Left lung (tissue), 10 donors: ENCODE data around the gene PXDN. TPM values are rescaled to one million over a fixed set of nuclear protein-coding genes. Genes with fewer than 3 reads are reported as not detected.

ENCODE experiments used
- ATAC-seq: fragments of 200-7000 bp; cut with Tn5 transposase; one replicate; pipeline ENCODE4 v1.9.1; 2020; ENCODE audit warnings: moderate library complexity
- DNase-seq, 4 donors: peaks; one replicate each; pipeline ENCODE4 v3.0.0-alpha.2; 2013 to 2020
- H3K27ac ChIP-seq, 2 donors: fragments of 200-600 bp; sonication (generic) in 1 of 2; one replicate each; pipeline versions ENCODE4 v1.5.0 to v1.8.0; 2020 to 2021
- H3K27me3 ChIP-seq, 2 donors: fragments of 200-600 bp; sonication (generic) in 1 of 2; one replicate each; pipeline versions ENCODE4 v1.5.0 to v1.8.0; 2020 to 2021
- H3K36me3 ChIP-seq, 2 donors: fragments of 200-600 bp; sonication (generic) in 1 of 2; one replicate each; pipeline versions ENCODE4 v1.5.0 to v1.8.0; 2020 to 2021
- H3K4me1 ChIP-seq, 2 donors: fragments of 200-600 bp; one replicate each; pipeline ENCODE4 v1.8.0; 2021
- H3K4me3 ChIP-seq, 2 donors: fragments of 200-600 bp; sonication (generic) in 1 of 2; one replicate each; pipeline versions ENCODE4 v1.5.0 to v1.8.0; 2020 to 2021; ENCODE audit warnings: mild to moderate bottlenecking in 1 of 2
- H3K9me3 ChIP-seq, 2 donors: fragments of 200-600 bp; sonication (generic) in 1 of 2; one replicate each; pipeline versions ENCODE4 v1.5.0 to v1.8.0; 2020 to 2021
- CTCF ChIP-seq, 2 donors: fragments of 200-600 bp; sonication (generic) in 1 of 2; IDR thresholded peaks; one replicate each; pipeline versions ENCODE4 v1.5.0 to v1.8.0; 2021; ENCODE audit warnings: antibody characterized with exemption in 2 of 2
- intact Hi-C, 2 donors: fragments of 100-400 bp; cut with DNase I; formaldehyde crosslinking; loops; one replicate each; pipeline versions ENCODE4 v1.11.2 to v1.14.2; 2022
- polyA plus RNA-seq, 6 donors: library from polyadenylated mRNA; unstranded; fragments of 120-200 nt; gene quantifications; one replicate each; pipeline ENCODE4 v1.2.1, GENCODE V29; 2013; ENCODE audit not compliant: insufficient read length in 6 of 6
- total RNA-seq, 2 donors: library from RNA; stranded (reverse); fragmentation: NEBNext Ultra II Directional; extraction: Animal tissue kit (Norgen Biotek cat#: 25700); gene quantifications; one replicate each; pipeline ENCODE4 v1.2.1, GENCODE V29; 2021
- donor health status: DM: no; HTN: yes; CAD: no.
- donor health status: DM: no; HTN: no; CAD: no.

PXDN gene
- total and polyA plus RNA-seq, 8 donors = 44.8 to 215 (median 174) TPM

DNA sequence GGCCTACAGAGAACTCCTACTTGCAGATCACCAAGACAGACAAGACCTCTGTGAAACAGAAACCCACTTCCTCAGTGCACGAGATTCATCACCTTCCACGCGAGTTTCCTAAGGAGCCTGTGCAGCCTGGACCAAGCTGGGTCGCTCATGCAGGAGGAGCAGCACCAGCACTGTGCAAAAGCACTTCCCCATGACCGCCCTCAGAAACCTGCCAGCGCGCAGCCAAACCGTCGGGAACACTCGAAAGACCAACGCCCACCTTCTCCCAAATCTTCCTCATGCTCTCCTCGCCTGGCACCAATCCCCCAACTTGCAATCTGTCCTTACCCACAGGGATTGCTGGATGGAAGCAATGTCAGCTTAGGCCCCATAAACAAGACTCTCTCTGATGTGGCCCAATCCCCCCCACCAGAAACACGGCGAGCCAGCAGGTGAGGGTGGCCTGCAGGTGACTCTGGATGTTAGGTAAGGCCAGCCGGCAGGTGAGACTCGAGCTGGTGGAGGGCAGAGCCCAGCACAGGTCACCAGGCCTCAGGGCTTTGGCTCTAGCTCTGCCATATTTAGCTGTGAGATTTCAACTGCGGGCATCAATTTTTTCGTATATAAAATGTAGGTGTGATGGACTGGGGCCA, 69.4 kb downstream of the PXDN start:
- H3K27me3 ChIP-seq = no peaks in the 10 kb centered on the region
- H3K9me3 ChIP-seq = no peaks in the 10 kb centered on the region
- no peak for TF ChIP-seq CTCF (IDR thresholded peaks at IDR 0.05)
- H3K4me1 ChIP-seq = no peaks in the 10 kb centered on the region
- DNase-seq (no peak), ATAC-seq (no peak)
- H3K27ac ChIP-seq = no peak overlapping the region
- no peak overlapping the region for H3K4me3 ChIP-seq
- peaks cover 0 to 45% of the 10 kb centered on the region in 2 donors for H3K36me3 ChIP-seq
- intact Hi-C loops = no loop called here

DNA sequence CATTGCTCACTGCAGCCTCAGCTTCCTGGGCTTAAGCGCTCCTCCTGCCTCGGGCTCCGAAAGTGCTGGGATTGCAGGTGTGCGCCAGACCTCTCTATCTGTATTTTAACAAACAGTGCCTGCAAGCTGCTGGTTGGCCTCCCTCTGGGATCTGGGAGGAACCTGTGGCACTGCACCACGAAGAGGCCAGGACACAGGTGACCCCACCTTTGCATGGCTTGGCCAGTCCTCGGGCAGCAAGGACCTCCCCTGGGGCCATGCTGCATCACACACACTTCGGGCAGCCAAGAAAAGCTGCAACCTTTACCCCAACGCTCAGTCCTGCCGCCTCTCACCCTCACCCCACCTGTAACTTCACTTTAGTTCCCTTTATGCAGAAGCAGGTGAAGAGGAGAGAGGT, 70.0 kb downstream of the PXDN start:
- Histone ChIP-seq H3K36me3 (peaks cover 0 to 45% of the 10 kb centered on the region in 2 donors), H3K27ac (no peak overlapping the region), H3K4me3 (no peak overlapping the region), H3K9me3 (no peaks in the 10 kb centered on the region), H3K27me3 (no peaks in the 10 kb centered on the region), H3K4me1 (no peaks in the 10 kb centered on the region)
- DNase-seq (no peak), ATAC-seq (no peak)
- no peak for TF ChIP-seq CTCF (IDR thresholded peaks at IDR 0.05)
- intact Hi-C loops = no loop called here

DNA sequence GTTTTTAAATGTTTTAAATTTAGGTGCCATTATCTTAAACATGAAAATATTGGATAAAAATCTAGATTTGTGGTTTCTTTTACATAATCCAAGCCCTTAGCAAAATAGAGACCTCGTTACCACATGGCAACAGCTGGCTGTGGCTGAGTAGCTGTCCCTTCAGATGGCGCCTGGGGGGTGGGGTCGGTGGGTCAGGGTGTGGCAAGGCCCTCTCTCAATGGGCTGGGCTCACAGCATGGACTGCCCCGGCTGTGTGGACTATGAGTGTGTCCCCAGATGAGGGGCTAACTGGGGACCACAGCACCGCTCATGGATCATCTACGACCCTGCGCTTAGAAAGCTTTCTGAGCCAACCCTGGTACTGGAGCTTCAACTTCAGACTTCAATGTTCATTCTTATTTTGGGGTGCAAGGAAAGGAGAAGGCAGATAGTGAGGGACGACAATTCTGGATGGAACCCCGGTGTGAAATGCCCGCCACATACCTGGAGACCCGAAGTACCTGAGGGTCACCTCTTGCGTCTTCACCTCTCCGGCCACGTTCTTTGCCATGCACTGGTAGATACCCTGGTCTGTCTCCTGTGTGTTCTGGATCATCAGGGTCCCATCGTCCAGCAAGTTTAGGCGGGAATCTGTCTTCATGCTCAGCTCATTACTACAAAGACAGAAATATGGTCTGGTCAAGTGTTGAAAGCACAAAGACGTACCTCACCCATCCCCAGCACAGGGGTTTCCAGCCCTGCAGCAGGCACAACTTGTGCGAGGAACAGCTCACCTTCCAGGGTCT, 71.0 kb downstream of the PXDN start:
- no peak for ATAC-seq
- H3K9me3 ChIP-seq = no peaks in the 10 kb centered on the region
- intact Hi-C loops = no loop called here
- TF ChIP-seq CTCF (IDR thresholded peaks at IDR 0.05) = no peak
- no peak for DNase-seq
- peaks cover 0 to 42% of the 10 kb centered on the region in 2 donors for H3K36me3 ChIP-seq
- no peaks in the 10 kb centered on the region for H3K27me3 ChIP-seq
- no peak overlapping the region for H3K4me3 ChIP-seq
- no peaks in the 10 kb centered on the region for H3K4me1 ChIP-seq
- H3K27ac ChIP-seq = no peak overlapping the region

DNA sequence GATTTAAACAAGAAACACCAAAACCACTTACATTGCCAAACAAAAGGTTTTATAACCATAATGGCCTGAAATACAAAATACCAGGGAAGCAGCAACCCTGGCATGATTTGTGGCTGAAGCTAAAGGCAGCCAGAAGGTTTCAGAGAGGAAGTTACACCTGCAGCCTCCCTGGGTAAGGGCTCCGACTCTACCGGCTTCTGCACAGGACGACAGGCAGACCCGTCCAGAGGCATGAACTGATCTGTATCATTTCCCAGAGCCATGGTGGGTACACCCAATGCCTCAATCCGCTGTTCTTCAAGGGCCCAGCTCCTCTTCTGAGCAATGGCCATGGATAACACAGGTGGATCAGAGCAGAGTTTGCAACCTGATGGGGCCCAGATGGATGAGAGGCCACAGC, 71.6 kb downstream of the PXDN start:
- DNase-seq (no peak), ATAC-seq (no peak)
- no peak for TF ChIP-seq CTCF (IDR thresholded peaks at IDR 0.05)
- Histone ChIP-seq H3K9me3 (no peaks in the 10 kb centered on the region), H3K27ac (no peak overlapping the region), H3K4me3 (no peak overlapping the region), H3K27me3 (no peaks in the 10 kb centered on the region), H3K36me3 (peaks cover 0 to 36% of the 10 kb centered on the region in 2 donors), H3K4me1 (no peaks in the 10 kb centered on the region)
- intact Hi-C loops = no loop called here

GRCh38 chr2:1671916-1672315, 72.4 kb downstream of the PXDN start:
- ATAC-seq (no peak), DNase-seq (no peak)
- intact Hi-C loops = no loop called here
- H3K36me3 ChIP-seq = peaks cover 0 to 30% of the 10 kb centered on the region in 2 donors
- no peaks in the 10 kb centered on the region for H3K4me1 ChIP-seq
- H3K27me3 ChIP-seq = no peaks in the 10 kb centered on the region
- H3K27ac ChIP-seq = no peak overlapping the region
- no peaks in the 10 kb centered on the region for H3K9me3 ChIP-seq
- H3K4me3 ChIP-seq = no peak overlapping the region
- TF ChIP-seq CTCF (IDR thresholded peaks at IDR 0.05) = no peak
